AG09319 (cell line): ENCODE results near the gene WIPF1.

ENCODE experiments used
- DNase-seq: peaks from one replicate; pipeline ENCODE4 v3.0.0-alpha.2; 2010; ENCODE audit warnings: low read depth; ENCODE audit errors: extremely low read depth
- TF ChIP-seq, protein P1 (sequence below): IDR thresholded peaks from 2 replicates; pipeline ENCODE4 v1.5.1; 2011; ENCODE audit warnings: low read depth, mild to moderate bottlenecking, inconsistent platforms, low read length, moderate library complexity

WIPF1 gene

DNA sequence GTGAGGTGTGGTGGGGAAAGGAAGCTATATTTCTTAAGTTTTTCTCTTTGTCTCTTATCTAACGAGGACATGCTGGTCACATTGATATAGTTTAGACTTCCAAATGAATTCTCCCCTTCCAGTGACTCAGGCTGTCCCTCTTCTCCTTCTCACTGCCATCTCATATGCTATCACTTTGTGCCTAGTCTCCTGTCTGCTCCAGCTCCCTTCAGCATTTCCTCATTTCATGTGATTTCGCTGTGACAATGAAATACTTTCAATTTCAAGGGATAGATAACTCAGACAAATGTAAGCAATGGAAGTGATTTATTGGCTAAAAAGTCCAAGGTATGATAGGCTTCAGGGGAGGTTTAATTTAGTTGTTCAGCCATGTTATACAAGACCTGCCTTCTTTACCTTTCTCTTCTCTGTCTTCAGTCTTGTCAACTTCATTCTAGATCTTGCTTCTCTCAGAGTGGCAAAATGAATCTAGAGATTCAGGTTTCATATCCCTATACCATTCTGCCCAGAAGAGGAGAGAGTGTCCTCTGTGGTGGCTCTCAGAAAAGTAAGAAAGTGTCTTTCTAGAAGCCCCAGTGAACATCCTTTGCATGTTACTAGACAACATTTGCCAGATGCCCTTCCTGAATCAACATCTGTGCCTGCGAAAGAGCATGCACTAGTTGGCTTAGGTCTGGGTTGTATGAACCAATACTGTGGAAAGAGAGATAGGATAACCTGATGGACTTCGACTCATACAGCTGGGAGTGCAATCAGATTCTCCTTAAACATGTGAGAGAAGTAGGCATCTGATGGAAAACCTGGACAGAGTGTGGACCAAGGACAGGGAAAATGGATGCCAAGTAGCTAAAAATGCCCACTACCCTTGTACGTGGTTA lies 80.9 kb downstream of the WIPF1 start:
- no peak for DNase-seq

DNA sequence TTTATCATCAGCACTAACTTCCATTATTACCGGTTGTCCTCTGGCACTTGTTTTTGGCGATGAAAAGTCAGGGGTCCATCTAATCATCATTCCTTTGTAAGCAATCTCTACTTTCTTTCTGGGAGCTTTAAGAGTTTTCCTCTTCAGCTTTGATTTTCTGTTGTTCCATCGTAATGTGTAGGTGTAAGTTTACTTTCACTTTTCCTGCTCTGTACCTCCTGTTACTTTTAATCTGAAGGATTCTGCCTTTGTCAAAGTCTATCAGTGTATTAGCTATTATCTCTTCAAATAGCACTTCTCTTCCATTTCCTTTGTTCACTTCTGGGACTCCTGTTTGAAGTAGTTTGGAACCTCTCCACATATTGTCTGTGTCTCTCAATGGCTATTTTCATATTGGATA lies 85.3 kb downstream of the WIPF1 start:
- TF ChIP-seq, protein P1, sequence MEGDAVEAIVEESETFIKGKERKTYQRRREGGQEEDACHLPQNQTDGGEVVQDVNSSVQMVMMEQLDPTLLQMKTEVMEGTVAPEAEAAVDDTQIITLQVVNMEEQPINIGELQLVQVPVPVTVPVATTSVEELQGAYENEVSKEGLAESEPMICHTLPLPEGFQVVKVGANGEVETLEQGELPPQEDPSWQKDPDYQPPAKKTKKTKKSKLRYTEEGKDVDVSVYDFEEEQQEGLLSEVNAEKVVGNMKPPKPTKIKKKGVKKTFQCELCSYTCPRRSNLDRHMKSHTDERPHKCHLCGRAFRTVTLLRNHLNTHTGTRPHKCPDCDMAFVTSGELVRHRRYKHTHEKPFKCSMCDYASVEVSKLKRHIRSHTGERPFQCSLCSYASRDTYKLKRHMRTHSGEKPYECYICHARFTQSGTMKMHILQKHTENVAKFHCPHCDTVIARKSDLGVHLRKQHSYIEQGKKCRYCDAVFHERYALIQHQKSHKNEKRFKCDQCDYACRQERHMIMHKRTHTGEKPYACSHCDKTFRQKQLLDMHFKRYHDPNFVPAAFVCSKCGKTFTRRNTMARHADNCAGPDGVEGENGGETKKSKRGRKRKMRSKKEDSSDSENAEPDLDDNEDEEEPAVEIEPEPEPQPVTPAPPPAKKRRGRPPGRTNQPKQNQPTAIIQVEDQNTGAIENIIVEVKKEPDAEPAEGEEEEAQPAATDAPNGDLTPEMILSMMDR, result no peak

More for the DNA sequence above, 80.9 kb downstream of the WIPF1 start:
- TF ChIP-seq, protein P1, result no peak

DNA sequence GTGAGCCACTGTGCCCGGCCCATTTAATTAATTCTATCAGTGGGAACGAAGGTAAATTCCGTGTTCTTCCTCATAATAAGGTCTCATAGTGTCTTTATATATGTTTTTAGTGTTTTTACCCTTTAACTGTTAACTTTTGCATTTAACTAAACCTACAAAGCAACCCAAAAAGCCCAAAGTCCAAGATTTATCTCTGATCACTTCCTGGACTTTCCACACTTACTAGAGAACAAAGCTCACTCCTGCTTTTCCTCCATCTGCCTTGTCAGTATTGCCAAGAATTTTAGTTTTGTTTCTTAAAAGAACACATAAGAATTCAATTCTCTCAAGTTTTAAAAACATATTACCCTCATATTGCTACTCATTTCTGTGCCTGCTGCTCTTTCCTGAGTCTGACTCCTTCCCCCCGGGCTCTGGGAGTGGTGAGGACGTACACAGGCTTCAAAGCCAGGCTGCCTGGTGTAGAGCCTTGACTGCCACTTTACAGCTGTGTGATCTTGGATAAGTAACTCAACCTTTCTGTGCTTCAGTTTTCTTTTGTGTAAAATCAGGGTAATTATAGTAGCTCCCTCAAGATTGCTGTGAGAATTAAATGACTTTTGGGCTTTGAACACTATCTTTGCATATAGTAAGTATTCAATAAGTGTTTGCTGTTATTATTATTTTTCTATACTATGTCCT lies 85.9 kb downstream of the WIPF1 start:
- DNase-seq, result no peak
- TF ChIP-seq, protein P1, result no peak

More for the DNA sequence above, 85.3 kb downstream of the WIPF1 start:
- no peak for DNase-seq

DNA sequence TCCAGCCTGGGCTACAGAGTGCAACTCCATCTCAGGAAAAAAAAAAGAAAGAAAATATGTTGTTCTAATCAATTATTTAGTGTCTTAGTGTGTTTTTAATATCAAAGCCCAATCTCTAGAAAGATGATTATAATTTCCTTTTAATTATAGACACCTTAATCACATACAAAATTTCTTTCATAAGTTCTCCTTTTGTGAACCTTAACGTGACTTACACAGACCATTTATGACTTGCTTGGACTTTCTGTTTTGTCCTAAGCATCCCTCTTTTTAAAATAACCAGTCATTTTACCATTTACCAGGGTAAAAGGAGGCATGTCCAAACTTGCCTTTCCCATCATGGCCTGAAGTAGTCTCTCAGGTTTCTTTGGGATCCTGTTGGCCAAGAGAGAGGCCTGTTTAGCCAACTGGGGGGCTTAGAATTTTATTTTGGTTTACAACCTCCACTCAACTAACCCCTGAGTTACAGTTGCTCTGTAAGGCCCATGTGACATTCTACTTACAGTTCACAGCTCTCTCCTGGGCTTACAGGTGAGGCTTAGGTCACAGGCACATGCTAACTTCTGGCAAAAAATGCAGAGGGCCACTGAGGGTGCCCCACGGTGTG lies 86.9 kb downstream of the WIPF1 start:
- TF ChIP-seq, protein P1, result no peak
- DNase-seq, result no peak
